ENCODE results near the gene DDX24.

- TF ChIP-seq, protein P1, sequence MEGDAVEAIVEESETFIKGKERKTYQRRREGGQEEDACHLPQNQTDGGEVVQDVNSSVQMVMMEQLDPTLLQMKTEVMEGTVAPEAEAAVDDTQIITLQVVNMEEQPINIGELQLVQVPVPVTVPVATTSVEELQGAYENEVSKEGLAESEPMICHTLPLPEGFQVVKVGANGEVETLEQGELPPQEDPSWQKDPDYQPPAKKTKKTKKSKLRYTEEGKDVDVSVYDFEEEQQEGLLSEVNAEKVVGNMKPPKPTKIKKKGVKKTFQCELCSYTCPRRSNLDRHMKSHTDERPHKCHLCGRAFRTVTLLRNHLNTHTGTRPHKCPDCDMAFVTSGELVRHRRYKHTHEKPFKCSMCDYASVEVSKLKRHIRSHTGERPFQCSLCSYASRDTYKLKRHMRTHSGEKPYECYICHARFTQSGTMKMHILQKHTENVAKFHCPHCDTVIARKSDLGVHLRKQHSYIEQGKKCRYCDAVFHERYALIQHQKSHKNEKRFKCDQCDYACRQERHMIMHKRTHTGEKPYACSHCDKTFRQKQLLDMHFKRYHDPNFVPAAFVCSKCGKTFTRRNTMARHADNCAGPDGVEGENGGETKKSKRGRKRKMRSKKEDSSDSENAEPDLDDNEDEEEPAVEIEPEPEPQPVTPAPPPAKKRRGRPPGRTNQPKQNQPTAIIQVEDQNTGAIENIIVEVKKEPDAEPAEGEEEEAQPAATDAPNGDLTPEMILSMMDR (IDR thresholded peaks at IDR 0.05; ENCODE audit: insufficient read depth, low read depth, low read length), result no peak
- TF ChIP-seq EZH2 (IDR thresholded peaks at IDR 0.05; ENCODE audit: insufficient read depth, low read length), result no peak
Observed at GRCh38 chr14:94088516-94088915, 7.5 kb upstream of the DDX24 start.
